Left lung (tissue), 10 donors: ENCODE data around the gene HOXA3. TPM values are rescaled to one million over a fixed set of nuclear protein-coding genes. Genes with fewer than 3 reads are reported as not detected.
A peak's percentile ranks its signal among the peaks of the same experiment; 100 is the strongest.

Experiments used
- ATAC-seq: fragments of 200-7000 bp; cut with Tn5 transposase; one replicate; pipeline ENCODE4 v1.9.1; 2020; ENCODE audit warnings: moderate library complexity
- DNase-seq, 4 donors: peaks; one replicate each; pipeline ENCODE4 v3.0.0-alpha.2; 2013 to 2020
- H3K27ac ChIP-seq, 2 donors: fragments of 200-600 bp; sonication (generic) in 1 of 2; one replicate each; pipeline versions ENCODE4 v1.5.0 to v1.8.0; 2020 to 2021
- H3K27me3 ChIP-seq, 2 donors: fragments of 200-600 bp; sonication (generic) in 1 of 2; one replicate each; pipeline versions ENCODE4 v1.5.0 to v1.8.0; 2020 to 2021
- H3K36me3 ChIP-seq, 2 donors: fragments of 200-600 bp; sonication (generic) in 1 of 2; one replicate each; pipeline versions ENCODE4 v1.5.0 to v1.8.0; 2020 to 2021
- H3K4me1 ChIP-seq, 2 donors: fragments of 200-600 bp; one replicate each; pipeline ENCODE4 v1.8.0; 2021
- H3K4me3 ChIP-seq, 2 donors: fragments of 200-600 bp; sonication (generic) in 1 of 2; one replicate each; pipeline versions ENCODE4 v1.5.0 to v1.8.0; 2020 to 2021; ENCODE audit warnings: mild to moderate bottlenecking in 1 of 2
- H3K9me3 ChIP-seq, 2 donors: fragments of 200-600 bp; sonication (generic) in 1 of 2; one replicate each; pipeline versions ENCODE4 v1.5.0 to v1.8.0; 2020 to 2021
- CTCF ChIP-seq, 2 donors: fragments of 200-600 bp; sonication (generic) in 1 of 2; IDR thresholded peaks; one replicate each; pipeline versions ENCODE4 v1.5.0 to v1.8.0; 2021; ENCODE audit warnings: antibody characterized with exemption in 2 of 2
- intact Hi-C, 2 donors: fragments of 100-400 bp; cut with DNase I; formaldehyde crosslinking; loops; one replicate each; pipeline versions ENCODE4 v1.11.2 to v1.14.2; 2022
- polyA plus RNA-seq, 6 donors: library from polyadenylated mRNA; unstranded; fragments of 120-200 nt; gene quantifications; one replicate each; pipeline ENCODE4 v1.2.1, GENCODE V29; 2013; ENCODE audit not compliant: insufficient read length in 6 of 6
- total RNA-seq, 2 donors: library from RNA; stranded (reverse); fragmentation: NEBNext Ultra II Directional; extraction: Animal tissue kit (Norgen Biotek cat#: 25700); gene quantifications; one replicate each; pipeline ENCODE4 v1.2.1, GENCODE V29; 2021
- donor health status: DM: no; HTN: yes; CAD: no.
- donor health status: DM: no; HTN: no; CAD: no.

HOXA3 gene
- total and polyA plus RNA-seq, 8 donors: 5.7 to 49.6 (median 39.6) TPM

DNA sequence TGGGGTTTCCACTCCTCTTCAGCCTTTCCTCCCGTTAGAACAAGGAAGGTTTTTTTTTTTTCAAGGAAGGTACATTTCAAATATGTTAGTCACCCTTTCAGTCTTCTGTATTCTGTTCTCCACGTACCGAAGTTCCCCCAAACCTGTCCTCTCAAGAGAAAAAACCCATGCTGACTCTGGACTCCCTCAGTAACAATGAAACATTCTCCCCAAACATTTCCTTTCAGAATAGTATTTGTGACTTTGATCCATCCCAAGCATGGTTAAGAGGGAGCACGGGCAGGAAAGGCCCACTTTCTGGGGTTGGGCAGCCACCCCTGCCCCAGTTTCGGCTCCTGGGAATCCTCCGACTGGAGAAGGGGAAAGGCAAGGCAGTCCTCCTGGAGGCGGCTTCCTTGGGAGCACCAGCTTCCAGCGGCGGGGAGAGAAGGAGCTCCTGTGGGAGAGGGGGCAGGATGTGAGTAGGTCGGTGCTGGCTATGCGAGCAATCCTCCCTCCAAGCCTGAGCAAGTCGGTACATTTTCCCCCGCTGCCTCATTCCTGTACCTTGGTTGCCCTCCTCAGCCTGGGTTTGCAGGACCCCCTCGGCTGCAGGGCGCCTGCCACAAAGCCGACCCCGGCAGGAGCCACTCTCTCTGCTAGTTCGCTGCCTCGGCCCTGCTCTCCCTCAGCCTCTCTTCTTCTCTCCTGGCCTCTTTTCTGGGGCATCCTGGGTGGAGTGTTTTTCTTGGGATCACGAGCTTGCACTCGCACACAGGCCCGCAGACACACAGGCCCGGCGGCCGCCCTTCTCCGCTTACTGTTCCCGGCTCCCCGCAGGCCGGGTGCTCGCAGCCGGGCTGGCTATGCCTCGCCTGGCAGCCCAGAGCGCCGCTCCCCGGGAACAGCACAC is 54.5 kb downstream of the HOXA3 start:
- peaks cover 4 to 55% of the 10 kb centered on the region in 2 donors for H3K4me1 ChIP-seq
- peak overlapping the region; percentile 23 to 88 for H3K4me3 ChIP-seq
- intact Hi-C loops: loop anchor here in 1 of 2 donors (5.0 kb wide), 2 partner anchors 44 to 241 kb away; partner anchors contain the start of gene HOXA5
- no peak for TF ChIP-seq CTCF (IDR thresholded peaks at IDR 0.05)
- H3K27me3 ChIP-seq: peaks cover 19 to 100% of the 10 kb centered on the region in 2 donors
- peaks cover 0 to 6% of the 10 kb centered on the region in 2 donors for H3K36me3 ChIP-seq
- ATAC-seq (no peak), DNase-seq (peak in 1 of 4 donors; percentile 80)
- peak overlapping the region; percentile 88 to 90 for H3K27ac ChIP-seq
- H3K9me3 ChIP-seq: no peaks in the 10 kb centered on the region

DNA sequence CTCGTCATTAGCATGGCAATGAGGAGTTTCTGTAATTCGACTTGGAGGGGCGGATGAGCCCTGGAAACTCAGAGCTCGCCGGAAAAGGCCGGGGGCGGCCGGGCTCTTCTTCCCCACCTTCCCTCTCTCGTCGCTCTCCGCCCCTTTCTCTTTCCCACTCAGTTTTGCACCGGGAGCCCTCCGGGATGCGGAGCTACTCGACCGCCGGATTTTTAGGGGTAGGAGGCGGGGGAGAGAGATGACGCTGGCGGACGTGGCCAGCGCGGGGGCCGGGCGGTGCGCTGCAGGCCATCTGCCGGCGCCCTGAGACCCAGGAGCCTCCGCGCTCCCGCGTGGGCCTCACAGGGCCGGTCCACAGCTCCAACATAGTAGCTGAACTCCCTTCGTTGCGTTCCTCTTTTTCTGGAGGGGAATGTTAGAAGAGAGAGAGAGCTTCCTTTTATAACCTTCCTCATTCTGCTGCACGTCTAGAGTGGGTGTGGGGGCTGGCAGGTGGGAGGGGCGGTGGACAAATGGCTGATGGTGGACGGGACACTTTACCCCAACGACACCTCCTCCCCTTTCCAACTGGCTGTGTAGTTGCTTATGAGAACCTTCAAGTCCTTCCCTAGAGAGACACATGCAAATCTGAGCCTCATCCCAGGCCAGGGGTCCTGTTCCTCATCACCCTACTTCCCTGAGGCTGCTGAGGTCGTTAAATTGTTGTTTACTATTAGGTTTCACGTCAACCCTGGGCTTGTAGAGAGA is 55.4 kb downstream of the HOXA3 start:
- Histone ChIP-seq H3K27ac (peak overlapping the region; percentile 88 to 90), H3K4me3 (peak overlapping the region; percentile 59 to 88), H3K27me3 (peaks cover 13 to 100% of the 10 kb centered on the region in 2 donors), H3K4me1 (peaks cover 4 to 45% of the 10 kb centered on the region in 2 donors), H3K36me3 (peaks cover 0 to 6% of the 10 kb centered on the region in 2 donors), H3K9me3 (no peaks in the 10 kb centered on the region)
- DNase-seq: peak in 3 of 4 donors; percentile 52 to 87 (median 66)
- peak; percentile 68 for ATAC-seq
- intact Hi-C loops: loop anchor here in 1 of 2 donors (5.0 kb wide), 2 partner anchors 45 to 240 kb away; partner anchors contain the start of gene HOXA5
- TF ChIP-seq CTCF (IDR thresholded peaks at IDR 0.05): no peak

- H3K4me3 ChIP-seq: peak within 1 kb of the TSS; percentile 59 to 88
- TF ChIP-seq CTCF (IDR thresholded peaks at IDR 0.05): no peak
- ATAC-seq: peak; percentile 81
- DNase-seq: peak; percentile 86 to 95 (median 88)
- H3K9me3 ChIP-seq: no peaks in the 10 kb centered on the region
- H3K36me3 ChIP-seq: peaks cover 0 to 6% of the 10 kb centered on the region in 2 donors
- H3K4me1 ChIP-seq: peaks cover 4 to 37% of the 10 kb centered on the region in 2 donors
- intact Hi-C loops: loop anchor here in 1 of 2 donors (5.0 kb wide), 2 partner anchors 46 to 239 kb away; partner anchors contain the start of gene HOXA5
- H3K27me3 ChIP-seq: peaks cover 13 to 100% of the 10 kb centered on the region in 2 donors
- H3K27ac ChIP-seq: peak within 1 kb of the TSS; percentile 88 to 90
Measured at GRCh38 chr7:27095897-27096767, 56.3 kb downstream of the HOXA3 start, which contains the start of gene HOXA1. Gene HOXA1, minus strand, starts transcription at chr7:27096000. Its CDS starts 88 bp downstream, at chr7:27095912.

DNA sequence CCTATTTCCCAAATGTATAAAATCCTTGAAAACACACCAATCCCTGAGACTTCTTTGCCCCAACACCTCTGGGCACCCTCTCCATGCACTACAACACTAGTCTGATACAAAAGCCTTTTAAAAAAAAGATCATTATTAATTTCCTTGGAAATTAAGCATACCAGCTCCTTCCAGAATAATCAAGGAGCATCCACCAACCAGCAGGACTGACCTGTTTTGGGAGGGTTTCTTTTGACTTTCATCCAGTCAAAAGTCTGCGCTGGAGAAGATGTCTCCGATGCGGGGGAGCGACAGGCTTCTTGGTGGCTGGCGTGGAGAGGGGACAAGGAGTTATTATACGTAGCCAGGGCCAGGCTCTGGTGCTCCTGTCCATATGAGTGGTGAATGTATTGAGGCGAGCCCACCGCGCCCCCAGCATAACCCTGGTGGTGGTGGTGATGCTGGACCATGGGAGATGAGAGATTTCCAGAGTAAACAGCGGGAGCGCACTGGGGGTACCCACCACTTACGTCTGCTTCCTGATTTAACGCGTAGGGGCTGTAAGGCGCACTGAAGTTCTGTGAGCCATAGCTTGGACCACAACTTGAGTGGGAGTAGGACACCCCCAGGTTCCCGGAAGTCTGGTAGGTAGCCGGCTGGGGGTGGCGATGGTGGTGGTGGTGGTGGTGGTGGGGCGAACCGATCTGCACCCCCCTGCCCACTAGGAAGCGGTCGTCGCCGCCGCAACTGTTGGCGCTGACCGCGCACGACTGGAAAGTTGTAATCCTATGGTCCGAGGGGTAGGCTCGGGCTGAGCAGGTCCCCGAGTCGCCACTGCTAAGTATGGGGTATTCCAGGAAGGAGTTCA is 57.1 kb downstream of the HOXA3 start:
- TF ChIP-seq CTCF (IDR thresholded peaks at IDR 0.05): no peak

More for the DNA sequence above, 57.1 kb downstream of the HOXA3 start:
- no peaks in the 10 kb centered on the region for H3K36me3 ChIP-seq
- ATAC-seq: no peak
- H3K27me3 ChIP-seq: peaks cover 21 to 100% of the 10 kb centered on the region in 2 donors
- peaks cover 3 to 32% of the 10 kb centered on the region in 2 donors for H3K4me1 ChIP-seq
- peak in 1 of 4 donors; percentile 82 for DNase-seq
- H3K27ac ChIP-seq: peak overlapping the region in 1 of 2 donors; percentile 88
- peak overlapping the region; percentile 59 to 88 for H3K4me3 ChIP-seq
- no peaks in the 10 kb centered on the region for H3K9me3 ChIP-seq
- intact Hi-C loops: loop anchor here in 1 of 2 donors (5.0 kb wide), 2 partner anchors 47 to 238 kb away; partner anchors contain the start of gene HOXA5
